ENCODE data around the gene IFI30.
A peak's percentile ranks its signal among the peaks of the same experiment; 100 is the strongest.

Gene IFI30

DNA sequence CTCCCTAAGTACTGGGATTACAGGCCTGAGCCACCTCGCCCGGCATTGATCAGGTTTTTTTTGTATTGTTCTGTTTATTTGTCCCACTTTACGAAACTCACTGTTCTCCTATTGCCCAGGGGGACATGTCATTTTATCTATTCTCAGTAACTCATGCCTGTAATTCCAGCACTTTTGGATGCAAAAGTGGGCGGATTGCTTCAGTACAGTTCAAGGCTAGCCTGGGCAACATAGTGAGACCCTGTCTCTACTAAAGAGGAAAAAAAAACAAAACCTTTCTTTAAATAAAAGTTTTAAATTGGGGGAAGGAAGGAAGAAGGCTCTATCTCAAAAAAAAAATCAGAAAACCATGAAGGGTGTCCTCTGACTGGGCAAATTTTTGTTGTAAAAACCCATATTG lies 16.7 kb downstream of the IFI30 start:
- H3K9ac ChIP-seq (ENCODE audit: low read depth in 1 of 2, low read length in 2 of 2): no peak overlapping the region
- H3K9me3 ChIP-seq (ENCODE audit: control insufficient read depth in 1 of 2, low read length in 2 of 2): no peaks in the 10 kb centered on the region
- no peaks in the 10 kb centered on the region for H3K27me3 ChIP-seq (ENCODE audit: control insufficient read depth in 1 of 2, insufficient read depth in 2 of 2, low read length in 2 of 2)
- peaks cover 10 to 22% of the 10 kb centered on the region in 2 donors for H3K4me1 ChIP-seq (ENCODE audit: control insufficient read depth in 1 of 2, insufficient read depth in 2 of 2, low read length in 2 of 2)
- H3K36me3 ChIP-seq (ENCODE audit: control insufficient read depth in 1 of 2, insufficient read depth in 2 of 2, low read length in 2 of 2): no peaks in the 10 kb centered on the region
- no peak overlapping the region for H3K27ac ChIP-seq (ENCODE audit: low read depth, low read length)
- H3K4me3 ChIP-seq (ENCODE audit: low read depth in 1 of 2, low read length in 2 of 2): no peak overlapping the region

DNA sequence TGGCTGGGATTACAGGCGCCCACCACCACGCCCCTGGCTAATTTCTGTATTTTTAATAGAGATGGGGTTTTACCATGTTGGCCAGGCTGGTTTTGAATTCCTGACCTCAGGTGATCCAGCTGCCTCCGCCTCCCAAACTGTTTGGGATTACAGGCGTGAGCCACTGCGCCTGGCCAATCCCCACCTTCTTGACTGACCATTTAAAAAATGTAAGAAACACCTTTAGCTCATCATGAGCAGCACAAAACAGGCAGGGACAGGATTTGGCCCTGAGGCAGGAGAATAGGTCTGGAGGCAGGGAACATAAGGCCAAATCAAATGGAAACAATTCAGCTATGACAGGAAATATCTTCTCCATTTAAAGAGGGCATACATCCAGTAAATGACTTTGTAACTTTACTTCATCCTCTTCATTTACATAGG lies 18.0 kb downstream of the IFI30 start:
- Histone ChIP-seq H3K27me3 (ENCODE audit: control insufficient read depth in 1 of 2, insufficient read depth in 2 of 2, low read length in 2 of 2) (no peaks in the 10 kb centered on the region), H3K4me1 (ENCODE audit: control insufficient read depth in 1 of 2, insufficient read depth in 2 of 2, low read length in 2 of 2) (peaks cover 10 to 22% of the 10 kb centered on the region in 2 donors), H3K4me3 (ENCODE audit: low read depth in 1 of 2, low read length in 2 of 2) (peak overlapping the region; percentile 77 to 80), H3K9ac (ENCODE audit: low read depth in 1 of 2, low read length in 2 of 2) (peak overlapping the region; percentile 87 to 93), H3K36me3 (ENCODE audit: control insufficient read depth in 1 of 2, insufficient read depth in 2 of 2, low read length in 2 of 2) (peaks cover 0 to 10% of the 10 kb centered on the region in 2 donors), H3K27ac (ENCODE audit: low read depth, low read length) (peak overlapping the region; percentile 91), H3K9me3 (ENCODE audit: control insufficient read depth in 1 of 2, low read length in 2 of 2) (no peaks in the 10 kb centered on the region)

DNA sequence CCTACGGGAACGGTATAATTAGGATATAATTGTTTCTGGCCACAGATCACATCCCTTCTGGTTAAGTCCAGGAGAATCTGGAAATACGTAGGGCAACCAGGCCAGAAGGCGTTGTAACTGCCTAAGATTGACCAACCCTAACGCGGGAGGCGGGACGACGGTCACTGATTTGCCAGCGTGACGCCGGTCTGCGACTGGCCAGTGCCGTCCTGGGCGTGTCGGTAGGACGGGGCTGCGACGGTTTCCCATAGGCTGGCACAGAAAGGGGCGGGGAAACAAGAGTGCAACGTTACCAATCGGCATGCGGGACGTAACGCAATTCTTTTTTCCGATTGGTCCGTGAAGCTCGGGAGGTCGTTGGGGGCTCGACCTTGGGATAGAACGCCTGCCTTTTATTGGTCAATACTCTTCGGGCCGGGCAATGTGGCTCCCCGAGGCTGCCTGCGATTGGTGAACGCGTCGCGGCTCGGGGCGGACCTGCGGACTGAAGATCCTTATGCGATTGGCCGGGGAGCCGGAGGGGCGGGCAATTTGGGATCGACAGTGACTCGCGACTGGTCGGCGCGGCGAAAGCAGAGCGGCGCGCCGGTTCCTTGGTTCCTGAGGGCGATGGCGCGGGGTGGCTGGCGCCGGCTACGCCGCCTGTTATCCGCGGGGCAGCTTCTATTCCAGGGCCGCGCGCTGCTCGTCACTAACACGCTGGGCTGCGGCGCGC lies 19.2 kb downstream of the IFI30 start, which contains the start of gene MPV17L2:
Gene MPV17L2 (plus strand): TSS at position 546 of the 715 bp plus-strand sequence. CDS start 64 bp downstream, at position 610.
- Histone ChIP-seq H3K4me3 (ENCODE audit: low read depth in 1 of 2, low read length in 2 of 2) (peak within 1 kb of the TSS; percentile 85 to 86), H3K4me1 (ENCODE audit: control insufficient read depth in 1 of 2, insufficient read depth in 2 of 2, low read length in 2 of 2) (peaks cover 10 to 22% of the 10 kb centered on the region in 2 donors), H3K9me3 (ENCODE audit: control insufficient read depth in 1 of 2, low read length in 2 of 2) (no peaks in the 10 kb centered on the region), H3K27me3 (ENCODE audit: control insufficient read depth in 1 of 2, insufficient read depth in 2 of 2, low read length in 2 of 2) (no peaks in the 10 kb centered on the region), H3K36me3 (ENCODE audit: control insufficient read depth in 1 of 2, insufficient read depth in 2 of 2, low read length in 2 of 2) (peaks cover 0 to 16% of the 10 kb centered on the region in 2 donors), H3K9ac (ENCODE audit: low read depth in 1 of 2, low read length in 2 of 2) (peak within 1 kb of the TSS; percentile 87 to 93), H3K27ac (ENCODE audit: low read depth, low read length) (peak within 1 kb of the TSS; percentile 91)

DNA sequence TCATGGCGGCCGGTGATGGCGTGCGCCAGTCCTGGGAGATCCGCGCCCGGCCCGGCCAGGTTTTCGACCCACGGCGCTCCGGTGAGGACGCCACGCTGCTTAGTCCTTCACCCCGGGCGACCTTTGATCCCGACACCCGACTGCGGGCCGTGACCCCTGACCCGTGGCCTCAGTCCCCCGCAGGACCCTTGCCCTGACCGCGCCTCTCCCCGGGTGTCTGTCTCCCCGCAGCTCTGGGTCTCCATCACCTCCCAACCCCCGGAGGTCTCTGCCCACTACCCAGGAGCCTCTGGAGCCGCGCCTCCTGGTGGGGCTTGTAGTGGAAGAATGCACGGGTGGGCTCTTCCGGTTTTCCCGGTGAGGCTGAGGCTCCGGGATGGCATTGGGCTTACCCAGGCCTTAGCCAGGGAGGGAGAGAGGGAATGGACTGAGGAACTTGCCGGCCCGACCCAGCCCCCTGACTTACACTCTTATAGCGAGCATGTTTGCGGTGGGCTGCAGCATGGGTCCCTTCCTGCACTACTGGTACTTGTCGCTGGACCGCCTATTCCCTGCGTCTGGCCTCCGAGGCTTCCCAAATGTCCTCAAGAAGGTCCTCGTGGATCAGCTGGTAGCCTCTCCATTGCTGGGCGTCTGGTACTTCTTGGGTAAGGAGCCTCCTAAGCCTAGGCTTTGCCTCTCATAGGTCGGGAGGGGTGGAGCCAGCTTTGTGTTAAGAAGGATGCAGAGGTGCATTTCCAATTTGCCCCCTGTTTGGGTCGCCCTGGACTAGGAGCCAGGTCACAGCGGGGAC lies 20.0 kb downstream of the IFI30 start:
- Histone ChIP-seq H3K27ac (ENCODE audit: low read depth, low read length) (peak overlapping the region; percentile 75), H3K27me3 (ENCODE audit: control insufficient read depth in 1 of 2, insufficient read depth in 2 of 2, low read length in 2 of 2) (no peaks in the 10 kb centered on the region), H3K36me3 (ENCODE audit: control insufficient read depth in 1 of 2, insufficient read depth in 2 of 2, low read length in 2 of 2) (peaks cover 0 to 24% of the 10 kb centered on the region in 2 donors), H3K9me3 (ENCODE audit: control insufficient read depth in 1 of 2, low read length in 2 of 2) (no peaks in the 10 kb centered on the region), H3K4me3 (ENCODE audit: low read depth in 1 of 2, low read length in 2 of 2) (peak overlapping the region; percentile 85 to 86), H3K9ac (ENCODE audit: low read depth in 1 of 2, low read length in 2 of 2) (peak overlapping the region; percentile 68 to 72), H3K4me1 (ENCODE audit: control insufficient read depth in 1 of 2, insufficient read depth in 2 of 2, low read length in 2 of 2) (peaks cover 10 to 22% of the 10 kb centered on the region in 2 donors)

DNA sequence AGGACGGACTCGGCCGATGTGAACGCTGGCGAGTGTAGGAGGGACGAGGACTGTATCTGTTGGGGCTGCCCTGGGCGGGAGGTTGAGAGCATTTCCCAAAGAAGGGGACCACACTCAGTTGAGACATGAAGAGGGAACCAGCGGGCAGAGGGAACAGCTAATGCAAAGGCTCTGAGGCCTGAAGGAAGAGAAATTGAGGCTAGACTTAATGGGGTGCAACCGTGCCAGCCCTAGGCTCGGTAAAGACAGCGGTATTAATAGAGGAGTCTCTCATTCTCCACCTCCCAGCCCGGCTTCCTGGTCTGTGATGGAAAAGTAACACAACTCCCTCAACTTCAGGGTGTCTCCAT lies 20.5 kb downstream of the IFI30 start:
- H3K27me3 ChIP-seq (ENCODE audit: control insufficient read depth in 1 of 2, insufficient read depth in 2 of 2, low read length in 2 of 2): no peaks in the 10 kb centered on the region
- peaks cover 0 to 26% of the 10 kb centered on the region in 2 donors for H3K36me3 ChIP-seq (ENCODE audit: control insufficient read depth in 1 of 2, insufficient read depth in 2 of 2, low read length in 2 of 2)
- H3K9ac ChIP-seq (ENCODE audit: low read depth in 1 of 2, low read length in 2 of 2): peak overlapping the region in 1 of 2 donors; percentile 68
- no peaks in the 10 kb centered on the region for H3K9me3 ChIP-seq (ENCODE audit: control insufficient read depth in 1 of 2, low read length in 2 of 2)
- peak overlapping the region; percentile 85 to 86 for H3K4me3 ChIP-seq (ENCODE audit: low read depth in 1 of 2, low read length in 2 of 2)
- H3K4me1 ChIP-seq (ENCODE audit: control insufficient read depth in 1 of 2, insufficient read depth in 2 of 2, low read length in 2 of 2): peaks cover 10 to 22% of the 10 kb centered on the region in 2 donors
- no peak overlapping the region for H3K27ac ChIP-seq (ENCODE audit: low read depth, low read length)

DNA sequence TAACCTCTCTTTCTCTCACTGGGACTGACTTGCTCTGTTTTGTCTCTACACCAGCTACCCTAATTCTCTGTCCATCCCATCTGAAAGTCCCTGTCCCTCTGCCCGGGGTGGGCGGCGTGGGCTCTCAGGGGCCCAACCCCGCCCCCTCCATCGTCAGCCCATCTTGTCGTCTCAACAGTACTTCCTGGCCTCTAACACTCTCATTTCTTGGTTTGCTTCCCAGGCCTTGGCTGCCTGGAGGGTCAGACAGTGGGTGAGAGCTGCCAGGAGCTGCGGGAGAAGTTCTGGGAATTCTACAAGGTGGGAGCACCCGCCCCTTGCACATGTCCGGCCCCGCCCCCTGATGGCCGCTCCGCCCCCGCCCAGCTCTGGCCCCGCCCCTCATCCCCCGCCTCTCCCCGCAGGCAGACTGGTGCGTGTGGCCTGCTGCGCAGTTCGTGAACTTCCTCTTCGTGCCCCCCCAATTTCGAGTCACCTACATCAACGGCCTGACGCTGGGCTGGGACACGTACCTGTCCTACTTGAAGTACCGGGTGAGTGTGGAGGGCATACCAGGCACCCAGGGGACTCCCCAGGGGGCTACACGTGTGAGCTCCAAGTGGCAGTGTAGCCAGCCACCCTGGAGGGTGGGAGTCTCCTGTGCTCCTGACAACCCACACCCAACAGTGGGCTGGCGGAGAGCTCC lies 21.1 kb downstream of the IFI30 start:
- H3K27ac ChIP-seq (ENCODE audit: low read depth, low read length): peak overlapping the region; percentile 20
- H3K4me3 ChIP-seq (ENCODE audit: low read depth in 1 of 2, low read length in 2 of 2): no peak overlapping the region

DNA sequence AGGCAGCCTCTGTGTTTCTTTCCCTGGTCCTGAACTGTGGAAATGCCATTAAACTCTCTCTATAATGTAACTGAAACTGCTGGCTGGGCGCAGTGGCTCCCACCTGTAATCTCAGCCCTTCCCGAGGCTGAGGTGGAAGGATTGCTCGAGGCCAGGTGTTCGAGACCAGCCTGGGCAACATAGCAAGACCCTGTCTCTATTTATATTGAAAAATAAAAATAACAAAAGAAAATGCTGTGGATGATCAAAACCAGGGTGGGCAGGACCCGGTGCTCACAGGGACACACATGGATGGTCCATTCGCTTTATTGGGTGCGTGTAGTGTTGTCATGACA lies 22.9 kb downstream of the IFI30 start:
- Histone ChIP-seq H3K4me3 (ENCODE audit: low read depth in 1 of 2, low read length in 2 of 2) (no peak overlapping the region), H3K27ac (ENCODE audit: low read depth, low read length) (no peak overlapping the region)

More for the DNA sequence above, 21.1 kb downstream of the IFI30 start:
- peaks cover 0 to 26% of the 10 kb centered on the region in 2 donors for H3K36me3 ChIP-seq (ENCODE audit: control insufficient read depth in 1 of 2, insufficient read depth in 2 of 2, low read length in 2 of 2)
- no peaks in the 10 kb centered on the region for H3K27me3 ChIP-seq (ENCODE audit: control insufficient read depth in 1 of 2, insufficient read depth in 2 of 2, low read length in 2 of 2)
- peaks cover 10 to 22% of the 10 kb centered on the region in 2 donors for H3K4me1 ChIP-seq (ENCODE audit: control insufficient read depth in 1 of 2, insufficient read depth in 2 of 2, low read length in 2 of 2)
- no peak overlapping the region for H3K9ac ChIP-seq (ENCODE audit: low read depth in 1 of 2, low read length in 2 of 2)
- no peaks in the 10 kb centered on the region for H3K9me3 ChIP-seq (ENCODE audit: control insufficient read depth in 1 of 2, low read length in 2 of 2)

DNA sequence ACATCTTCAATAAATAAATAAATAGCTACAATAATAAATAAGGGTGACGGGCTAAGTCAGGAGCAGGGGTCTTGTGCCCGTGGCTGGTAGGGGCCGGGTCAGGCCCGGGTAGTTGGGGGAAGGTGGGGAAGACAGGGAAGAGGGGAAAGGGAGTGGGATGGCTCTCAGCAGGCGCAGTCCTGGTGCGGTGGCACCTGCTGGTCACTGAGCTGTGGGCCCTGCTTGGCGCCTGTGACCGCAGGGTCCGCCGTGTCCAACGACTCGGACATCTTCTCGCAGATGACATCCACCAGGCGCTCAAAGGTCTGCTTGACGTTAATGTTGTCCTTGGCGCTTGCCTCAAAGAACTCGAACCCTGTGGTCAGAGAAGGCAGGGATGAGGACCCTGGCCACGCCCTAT lies 23.7 kb downstream of the IFI30 start:
- H3K27ac ChIP-seq (ENCODE audit: low read depth, low read length): no peak overlapping the region

More for the DNA sequence above, 22.9 kb downstream of the IFI30 start:
- Histone ChIP-seq H3K9me3 (ENCODE audit: control insufficient read depth in 1 of 2, low read length in 2 of 2) (no peaks in the 10 kb centered on the region), H3K4me1 (ENCODE audit: control insufficient read depth in 1 of 2, insufficient read depth in 2 of 2, low read length in 2 of 2) (peaks cover 10 to 22% of the 10 kb centered on the region in 2 donors), H3K27me3 (ENCODE audit: control insufficient read depth in 1 of 2, insufficient read depth in 2 of 2, low read length in 2 of 2) (no peaks in the 10 kb centered on the region), H3K9ac (ENCODE audit: low read depth in 1 of 2, low read length in 2 of 2) (no peak overlapping the region), H3K36me3 (ENCODE audit: control insufficient read depth in 1 of 2, insufficient read depth in 2 of 2, low read length in 2 of 2) (peaks cover 0 to 32% of the 10 kb centered on the region in 2 donors)

GRCh38 chr19:18197941-18198340 lies 24.3 kb downstream of the IFI30 start:
- Histone ChIP-seq H3K36me3 (ENCODE audit: control insufficient read depth in 1 of 2, insufficient read depth in 2 of 2, low read length in 2 of 2) (peaks cover 0 to 32% of the 10 kb centered on the region in 2 donors), H3K27ac (ENCODE audit: low read depth, low read length) (no peak overlapping the region), H3K4me1 (ENCODE audit: control insufficient read depth in 1 of 2, insufficient read depth in 2 of 2, low read length in 2 of 2) (peaks cover 12 to 21% of the 10 kb centered on the region in 2 donors), H3K27me3 (ENCODE audit: control insufficient read depth in 1 of 2, insufficient read depth in 2 of 2, low read length in 2 of 2) (no peaks in the 10 kb centered on the region), H3K9me3 (ENCODE audit: control insufficient read depth in 1 of 2, low read length in 2 of 2) (no peaks in the 10 kb centered on the region), H3K4me3 (ENCODE audit: low read depth in 1 of 2, low read length in 2 of 2) (no peak overlapping the region), H3K9ac (ENCODE audit: low read depth in 1 of 2, low read length in 2 of 2) (no peak overlapping the region)

More for the DNA sequence above, 23.7 kb downstream of the IFI30 start:
- H3K36me3 ChIP-seq (ENCODE audit: control insufficient read depth in 1 of 2, insufficient read depth in 2 of 2, low read length in 2 of 2): peaks cover 0 to 32% of the 10 kb centered on the region in 2 donors
- H3K9me3 ChIP-seq (ENCODE audit: control insufficient read depth in 1 of 2, low read length in 2 of 2): no peaks in the 10 kb centered on the region
- H3K27me3 ChIP-seq (ENCODE audit: control insufficient read depth in 1 of 2, insufficient read depth in 2 of 2, low read length in 2 of 2): no peaks in the 10 kb centered on the region
- no peak overlapping the region for H3K4me3 ChIP-seq (ENCODE audit: low read depth in 1 of 2, low read length in 2 of 2)
- H3K9ac ChIP-seq (ENCODE audit: low read depth in 1 of 2, low read length in 2 of 2): no peak overlapping the region
- peaks cover 10 to 16% of the 10 kb centered on the region in 2 donors for H3K4me1 ChIP-seq (ENCODE audit: control insufficient read depth in 1 of 2, insufficient read depth in 2 of 2, low read length in 2 of 2)

Data from duodenal mucosa (tissue), 2 donors.